GM12878 (cell line): ENCODE data around the gene AQP9. TPM values are rescaled to one million over a fixed set of nuclear protein-coding genes. Genes with fewer than 3 reads are reported as not detected.

ENCODE experiments used
- ATAC-seq: fragments of 200-7000 bp; cut with Tn5 transposase; 3 replicates; pipeline ENCODE4 v1.9.1; 2020; ENCODE audit warnings: mild to moderate bottlenecking, moderate library complexity
- BruUV-seq: library from RNA; stranded (reverse); fragments of 400-500 nt; replicated peaks from 2 replicates; lab custom pipeline; 2021; lab: Mats Ljungman, UMichigan
- CTCF ChIA-PET: fragments of 300-600 bp; sonication (Branson Sonifier 250); formaldehyde crosslinking; extraction: SDS; loops from one replicate; lab custom pipeline; 2021; ENCODE audit warnings: inconsistent platforms; lab: Yijun Ruan, JAX
- POLR2A ChIA-PET: fragments of 350-600 bp; formaldehyde crosslinking; extraction: SDS; loops from one replicate; lab custom pipeline; 2021; ENCODE audit warnings: inconsistent platforms; lab: Charles Lee
- RAD21 ChIA-PET: fragments of 300-600 bp; sonication (Branson Sonifier 250); formaldehyde crosslinking; loops from one replicate; lab custom pipeline; 2023; ENCODE audit warnings: antibody characterized with exemption; ENCODE audit not compliant: unreplicated experiment; lab: Charles Lee
- SMC1A ChIA-PET: fragments of 300-600 bp; sonication (Branson Sonifier 250); formaldehyde crosslinking; loops from one replicate; lab custom pipeline; 2023; ENCODE audit not compliant: unreplicated experiment, uncharacterized antibody; lab: Charles Lee
- DNase-seq: peaks from one replicate; pipeline ENCODE4 v3.0.0-alpha.2; 2011; ENCODE audit warnings: low read depth, low spot score
- FAIRE-seq: peaks from 3 replicates; lab custom pipeline; 2011; peaks lifted over from hg19 to GRCh38; lab: Jason Lieb, UNC
- H2AFZ ChIP-seq: 2 replicates; pipeline ENCODE4 v1.6.0; 2011; ENCODE audit warnings: low read depth, low read length, control low read depth; ENCODE audit not compliant: control insufficient read depth
- H3K27ac ChIP-seq: 2 replicates; pipeline ENCODE4 v1.5.1; 2011; ENCODE audit warnings: control low read depth; ENCODE audit not compliant: control insufficient read depth, insufficient read depth
- H3K27me3 ChIP-seq, 2 experiments: replicated peaks in 1 of 2; 2 replicates each; pipeline versions ENCODE4 v1.6.0 to v1.6.1; 2011; ENCODE audit warnings: low read length in 1 of 2; ENCODE audit not compliant: control insufficient read depth in 2 of 2, insufficient read depth in 2 of 2
- H3K36me3 ChIP-seq, 2 experiments: 2 replicates each; pipeline ENCODE4 v1.5.1; 2011; ENCODE audit warnings: low read length in 1 of 2; ENCODE audit not compliant: control insufficient read depth in 2 of 2, insufficient read depth in 2 of 2
- H3K4me1 ChIP-seq: 2 replicates; pipeline ENCODE4 v1.6.1; 2011; ENCODE audit warnings: mild to moderate bottlenecking, low read length, moderate library complexity, mixed read lengths; ENCODE audit not compliant: control insufficient read depth, insufficient read depth
- H3K4me2 ChIP-seq: 2 replicates; pipeline ENCODE4 v1.6.0; 2011; ENCODE audit warnings: control low read depth; ENCODE audit not compliant: control insufficient read depth, insufficient read depth
- H3K4me3 ChIP-seq: fragments of 200-600 bp; sonication (generic); 2 replicates; pipeline ENCODE4 v1.5.1; 2016
- H3K79me2 ChIP-seq: 2 replicates; pipeline ENCODE4 v1.6.0; 2011; ENCODE audit warnings: low read length; ENCODE audit not compliant: control insufficient read depth, insufficient read depth
- H3K9ac ChIP-seq: 2 replicates; pipeline ENCODE4 v1.8.0; 2011; ENCODE audit warnings: low read length, control low read depth, mixed read lengths; ENCODE audit not compliant: control insufficient read depth, insufficient read depth
- H3K9me3 ChIP-seq: replicated peaks from 3 replicates; pipeline ENCODE4 v1.5.1; 2011; ENCODE audit warnings: mild to moderate bottlenecking, low read length; ENCODE audit not compliant: control insufficient read depth, insufficient read depth
- H4K20me1 ChIP-seq: 2 replicates; pipeline ENCODE4 v1.6.0; 2011; ENCODE audit not compliant: control insufficient read depth, insufficient read depth
- BACH1 ChIP-seq: fragments of 450-650 bp; IDR thresholded peaks from 2 replicates; pipeline ENCODE4 v1.6.1; 2017; ENCODE audit warnings: mild to moderate bottlenecking, borderline replicate concordance
- BMI1 ChIP-seq: fragments of 450-650 bp; IDR thresholded peaks from 2 replicates; pipeline ENCODE4 v1.6.1; 2016; ENCODE audit warnings: mild to moderate bottlenecking, moderate library complexity, borderline replicate concordance
- CBX3 ChIP-seq: fragments of 200-600 bp; sonication (generic); IDR thresholded peaks from 2 replicates; pipeline ENCODE4 v1.6.1; 2016; ENCODE audit warnings: low read depth, borderline replicate concordance
- CEBPB ChIP-seq, 2 experiments: fragments of 150-350 bp in 1 of 2; IDR thresholded peaks; 2 replicates each; pipeline ENCODE4 v1.6.1; 2012 to 2014; ENCODE audit warnings: low read depth in 2 of 2, low read length in 2 of 2, borderline replicate concordance in 1 of 2, inconsistent platforms in 1 of 2
- EZH2 ChIP-seq: IDR thresholded peaks from 2 replicates; pipeline ENCODE4 v1.6.1; 2012; ENCODE audit warnings: low read depth, mild to moderate bottlenecking, control low read depth, inconsistent platforms, low read length, borderline replicate concordance; ENCODE audit not compliant: control insufficient read depth
- GATAD2B ChIP-seq: fragments of 450-650 bp; conservative IDR thresholded peaks from 2 replicates; pipeline ENCODE4 v1.6.1; 2017; ENCODE audit warnings: low read depth, mild to moderate bottlenecking, moderate library complexity
- HDGF ChIP-seq: fragments of 450-650 bp; IDR thresholded peaks from 2 replicates; pipeline ENCODE4 v1.6.1; 2016; ENCODE audit warnings: antibody characterized with exemption
- NFXL1 ChIP-seq: fragments of 450-650 bp; IDR thresholded peaks from 2 replicates; pipeline ENCODE4 v1.6.1; 2017; ENCODE audit warnings: antibody characterized with exemption, mild to moderate bottlenecking, borderline replicate concordance
- NR2C1 ChIP-seq: fragments of 450-650 bp; IDR thresholded peaks from 2 replicates; pipeline ENCODE4 v1.6.1; 2017; ENCODE audit warnings: antibody characterized with exemption, mild to moderate bottlenecking, moderate library complexity
- SUZ12 ChIP-seq: fragments of 200-600 bp; sonication (generic); IDR thresholded peaks from one replicate; pipeline ENCODE4 v1.6.1; 2018; ENCODE audit warnings: antibody characterized with exemption, mild to moderate bottlenecking; ENCODE audit not compliant: unreplicated experiment
- TCF7 ChIP-seq: IDR thresholded peaks from 2 replicates; pipeline ENCODE4 v1.6.1; 2014; ENCODE audit warnings: antibody characterized with exemption, borderline replicate concordance
- WRNIP1 ChIP-seq: IDR thresholded peaks from 2 replicates; pipeline ENCODE4 v1.6.1; 2011; ENCODE audit warnings: low read depth, low read length, improper control_type of control experiment, borderline replicate concordance
- WGBS: methylation state at CpG from one replicate; pipeline ENCODE4 v1.1.6; 2016; ENCODE audit warnings: low lambda C conversion rate; ENCODE audit not compliant: insufficient replicate concordance, insufficient coverage; ENCODE audit errors: missing lambda C conversion rate; 5-methylcytosine and 5-hydroxymethylcytosine counted together
- in situ Hi-C: fragments of 300-500 bp; cut with MboI; formaldehyde crosslinking; loops from 9 replicates; pipeline ENCODE4 v1.14.3; 2018; ENCODE audit warnings: mixed read lengths
- intact Hi-C: fragments of 100-400 bp; cut with micrococcal nuclease; formaldehyde crosslinking; loops from one replicate; pipeline ENCODE4 v1.14.2; 2022; ENCODE audit not compliant: unreplicated experiment
- polyA plus RNA-seq, 11 experiments: library from polyadenylated mRNA; depleted of rRNA in 4 of 11; unstranded in 6 of 11; stranded (reverse) in 5 of 11; fragments of >200 nt; fragmentation: Nextera tagmentation in 4 of 11; fragmentation: Illumina TruSeq in 1 of 11; extraction: Ambion mirVana in 4 of 11; extraction: Trizol in 1 of 11; gene quantifications; 1 replicate in 1 of 11; 2 replicates in 10 of 11; pipeline versions ENCODE4 v1.2.1 to v1.2.3, GENCODE V29; 2011 to 2016; ENCODE audit warnings: inconsistent platforms in 2 of 11, missing spikeins in 2 of 11, low read depth in 1 of 11
- total RNA-seq, 4 experiments: library from RNA; depleted of rRNA in 3 of 4; stranded (reverse); fragments of >200 nt in 3 of 4; fragmentation: Illumina TruSeq in 1 of 4; extraction: Trizol in 1 of 4; gene quantifications; 2 replicates each; pipeline versions ENCODE4 v1.2.1 to v1.2.3, GENCODE V29; 2013 to 2021
- TF ChIP-seq, protein P1 (sequence below): IDR thresholded peaks from 2 replicates; pipeline ENCODE4 v1.6.1; 2012; ENCODE audit warnings: low read depth, low read length, improper control_type of control experiment

AQP9 gene
- total and polyA plus RNA-seq, 10 of the 15 experiments (the other 5 are each of a cell fraction or from before 2014, with no cell fraction given) = 0.05 to 3.0 (median 0.22) TPM

GRCh38 chr15:58148633-58149445 lies 10.7 kb downstream of the AQP9 start:
- no peaks in the 10 kb centered on the region for H3K27me3 ChIP-seq
- in situ Hi-C loops (no loop called here), intact Hi-C loops (no loop called here)
- ChIA-PET RAD21 (no interaction called here), CTCF (interaction anchor here (0.6 kb wide), 1 partner anchor 10 kb away, joined by 4 read pairs; the partner anchor contains the start of gene AQP9), SMC1A (interaction anchor here (1.1 kb wide), 1 partner anchor 28 kb away, joined by 3 read pairs; no protein-coding TSS in a partner anchor), POLR2A (no interaction called here)
- no TSS peak for BruUV-seq
- no peak for TF ChIP-seq CBX3
- TF ChIP-seq BACH1 = no peak
- no peak for TF ChIP-seq TCF7
- TF ChIP-seq WRNIP1 = no peak
- no peak for TF ChIP-seq HDGF
- TF ChIP-seq SUZ12 = no peak
- TF ChIP-seq CEBPB (IDR thresholded peaks at IDR 0.05; ENCODE audit: borderline replicate concordance in 1 of 2, low read depth in 2 of 2, low read length in 2 of 2) = no peak
- TF ChIP-seq BMI1 = no peak
- TF ChIP-seq, protein P1, sequence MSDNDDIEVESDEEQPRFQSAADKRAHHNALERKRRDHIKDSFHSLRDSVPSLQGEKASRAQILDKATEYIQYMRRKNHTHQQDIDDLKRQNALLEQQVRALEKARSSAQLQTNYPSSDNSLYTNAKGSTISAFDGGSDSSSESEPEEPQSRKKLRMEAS = no peak
- no peak for TF ChIP-seq EZH2
- no peak for TF ChIP-seq NFXL1
- TF ChIP-seq GATAD2B = no peak
- TF ChIP-seq NR2C1 = no peak
- H2AFZ ChIP-seq = no peak overlapping the region
- H3K9me3 ChIP-seq = no peaks in the 10 kb centered on the region
- H3K27ac ChIP-seq = no peak overlapping the region
- no peak overlapping the region for H3K4me3 ChIP-seq
- DNase-seq (no peak), ATAC-seq (no peak), FAIRE-seq (no peak)
- H3K79me2 ChIP-seq = no peaks in the 10 kb centered on the region
- H3K4me1 ChIP-seq = no peaks in the 10 kb centered on the region
- no peaks in the 10 kb centered on the region for H4K20me1 ChIP-seq
- no peak overlapping the region for H3K9ac ChIP-seq
- H3K4me2 ChIP-seq = no peak overlapping the region
- 42% methylated on average over 4 of the region's 4 CpGs for WGBS
- H3K36me3 ChIP-seq = no peaks in the 10 kb centered on the region
